Coronary artery (tissue), 2 donors: Measurements from ENCODE around the gene IFI27L2.

ENCODE experiments used
- DNase-seq: peaks from one replicate; pipeline ENCODE4 v3.0.0-alpha.2; 2017; ENCODE audit warnings: low spot score
- H3K27ac ChIP-seq, 2 donors: fragments of 200-600 bp; sonication (generic); one replicate each; pipeline ENCODE4 v1.5.1; 2016 to 2019
- H3K4me3 ChIP-seq: fragments of 200-600 bp; sonication (generic); 2 replicates; pipeline ENCODE4 v1.5.1; 2016; ENCODE audit warnings: mild to moderate bottlenecking, moderate library complexity
- TF ChIP-seq, protein P1 (sequence below): fragments of 200-600 bp; sonication (generic); IDR thresholded peaks from one replicate; pipeline ENCODE4 v1.5.1; 2019; ENCODE audit warnings: antibody characterized with exemption

IFI27L2 gene, protein sequence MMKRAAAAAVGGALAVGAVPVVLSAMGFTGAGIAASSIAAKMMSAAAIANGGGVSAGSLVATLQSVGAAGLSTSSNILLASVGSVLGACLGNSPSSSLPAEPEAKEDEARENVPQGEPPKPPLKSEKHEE

DNA sequence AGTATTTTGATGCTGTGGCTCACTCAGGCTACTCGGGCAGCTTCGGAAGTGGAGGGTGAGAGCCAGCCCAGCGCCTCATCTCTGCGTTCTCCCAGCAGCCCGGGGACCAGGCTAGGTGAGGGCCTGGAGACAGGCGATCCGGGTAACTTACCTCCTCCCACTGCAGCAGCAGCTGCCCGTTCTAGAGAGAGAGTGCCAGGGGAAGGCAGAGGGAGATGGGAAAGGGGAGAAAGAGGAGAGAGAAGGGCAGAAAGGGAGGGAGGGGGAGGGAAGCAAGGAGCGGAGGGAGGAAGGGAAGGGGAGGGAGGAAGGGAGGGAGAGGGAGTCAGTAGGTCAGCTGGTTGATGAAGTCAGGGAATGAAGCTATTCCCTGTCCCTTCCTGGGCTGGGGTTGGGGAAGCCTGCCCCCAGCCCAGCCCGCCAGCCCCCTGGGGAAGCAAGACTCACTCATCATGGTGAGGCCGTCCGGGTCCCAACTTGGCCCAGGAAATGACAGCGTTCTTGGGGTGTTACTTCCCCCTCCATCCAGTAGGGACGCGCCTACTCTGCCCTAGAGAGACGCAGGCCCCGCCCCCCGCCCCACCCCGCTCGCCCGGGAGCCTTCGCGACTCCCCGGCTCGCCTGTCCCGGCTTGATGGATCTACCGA lies at the start of gene IFI27L2:
Gene IFI27L2, minus strand, starts transcription at position 494 of the 647 bp plus-strand sequence. Its CDS starts 40 bp downstream, at position 454.
- DNase-seq, result peak; percentile 85
- Histone ChIP-seq H3K27ac (peak within 1 kb of the TSS; percentile 80 to 87), H3K4me3 (peak within 1 kb of the TSS; percentile 77)
- TF ChIP-seq, protein P1, sequence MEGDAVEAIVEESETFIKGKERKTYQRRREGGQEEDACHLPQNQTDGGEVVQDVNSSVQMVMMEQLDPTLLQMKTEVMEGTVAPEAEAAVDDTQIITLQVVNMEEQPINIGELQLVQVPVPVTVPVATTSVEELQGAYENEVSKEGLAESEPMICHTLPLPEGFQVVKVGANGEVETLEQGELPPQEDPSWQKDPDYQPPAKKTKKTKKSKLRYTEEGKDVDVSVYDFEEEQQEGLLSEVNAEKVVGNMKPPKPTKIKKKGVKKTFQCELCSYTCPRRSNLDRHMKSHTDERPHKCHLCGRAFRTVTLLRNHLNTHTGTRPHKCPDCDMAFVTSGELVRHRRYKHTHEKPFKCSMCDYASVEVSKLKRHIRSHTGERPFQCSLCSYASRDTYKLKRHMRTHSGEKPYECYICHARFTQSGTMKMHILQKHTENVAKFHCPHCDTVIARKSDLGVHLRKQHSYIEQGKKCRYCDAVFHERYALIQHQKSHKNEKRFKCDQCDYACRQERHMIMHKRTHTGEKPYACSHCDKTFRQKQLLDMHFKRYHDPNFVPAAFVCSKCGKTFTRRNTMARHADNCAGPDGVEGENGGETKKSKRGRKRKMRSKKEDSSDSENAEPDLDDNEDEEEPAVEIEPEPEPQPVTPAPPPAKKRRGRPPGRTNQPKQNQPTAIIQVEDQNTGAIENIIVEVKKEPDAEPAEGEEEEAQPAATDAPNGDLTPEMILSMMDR, result no peak

DNA sequence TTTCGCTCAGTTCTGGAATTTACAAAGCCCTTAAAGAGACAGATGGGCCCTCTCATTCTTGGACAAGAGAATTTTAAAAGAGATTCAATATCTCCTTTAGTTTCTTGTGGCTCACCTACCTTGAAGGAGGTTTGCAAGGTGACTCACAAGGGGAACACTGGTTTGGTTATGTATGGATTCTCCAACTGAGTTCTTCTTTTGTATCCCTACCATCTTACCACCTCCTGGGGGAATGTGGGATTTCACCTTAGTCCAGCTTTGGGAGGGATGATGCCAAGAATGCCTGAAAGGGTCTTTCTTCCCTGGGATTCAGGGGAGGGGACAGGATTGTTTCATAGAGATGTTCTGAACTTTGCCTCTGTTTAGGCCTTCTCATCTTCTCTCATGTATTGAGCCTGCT lies 48.4 kb upstream of the IFI27L2 start:
- DNase-seq, result no peak
- H3K4me3 ChIP-seq, result no peak overlapping the region
- TF ChIP-seq, protein P1, result no peak
- H3K27ac ChIP-seq, result no peak overlapping the region

DNA sequence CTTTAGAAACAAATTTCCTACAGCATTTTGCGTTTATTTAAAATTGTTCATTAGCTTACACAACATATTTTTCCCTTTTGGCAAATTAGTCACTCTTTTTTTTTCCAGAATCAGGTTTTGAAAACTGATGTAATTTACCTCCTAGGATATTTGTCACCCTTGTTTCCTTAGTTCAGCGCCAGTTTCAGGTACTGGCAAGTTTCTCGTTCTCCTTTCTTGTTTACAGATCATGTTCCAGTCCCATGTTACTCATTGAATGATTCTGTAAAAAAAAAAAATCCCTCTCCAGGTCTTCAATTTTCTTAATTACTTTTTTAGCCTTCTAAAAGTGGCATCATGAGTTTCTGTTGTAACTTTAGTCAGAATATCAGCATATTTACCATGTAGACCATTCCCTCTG lies 47.4 kb upstream of the IFI27L2 start:
- H3K4me3 ChIP-seq, result no peak overlapping the region
- H3K27ac ChIP-seq, result no peak overlapping the region

DNA sequence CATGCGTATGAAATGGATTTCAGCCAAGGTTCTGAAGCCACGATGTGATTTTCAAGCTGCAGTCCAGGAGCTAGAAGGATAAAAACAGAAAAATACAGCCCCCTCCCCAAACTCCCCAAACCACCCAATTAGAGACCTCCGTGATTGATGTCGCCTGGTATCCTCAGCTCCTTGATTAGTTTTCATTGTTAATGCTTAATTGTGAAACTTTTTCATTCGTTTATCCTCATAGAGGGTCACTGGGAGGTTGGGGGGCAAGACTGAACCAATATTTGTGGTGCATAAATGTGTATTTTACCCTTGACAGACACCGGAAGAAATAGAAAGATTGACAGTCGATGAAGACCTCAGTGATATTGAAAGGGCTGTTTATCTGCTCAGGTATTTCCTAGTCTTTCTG lies 46.3 kb upstream of the IFI27L2 start:
- no peak overlapping the region for H3K27ac ChIP-seq
- DNase-seq, result no peak
- TF ChIP-seq, protein P1, result no peak
- H3K4me3 ChIP-seq, result peak overlapping the region; percentile 84

More for the DNA sequence above, 47.4 kb upstream of the IFI27L2 start:
- TF ChIP-seq, protein P1, result no peak
- no peak for DNase-seq

DNA sequence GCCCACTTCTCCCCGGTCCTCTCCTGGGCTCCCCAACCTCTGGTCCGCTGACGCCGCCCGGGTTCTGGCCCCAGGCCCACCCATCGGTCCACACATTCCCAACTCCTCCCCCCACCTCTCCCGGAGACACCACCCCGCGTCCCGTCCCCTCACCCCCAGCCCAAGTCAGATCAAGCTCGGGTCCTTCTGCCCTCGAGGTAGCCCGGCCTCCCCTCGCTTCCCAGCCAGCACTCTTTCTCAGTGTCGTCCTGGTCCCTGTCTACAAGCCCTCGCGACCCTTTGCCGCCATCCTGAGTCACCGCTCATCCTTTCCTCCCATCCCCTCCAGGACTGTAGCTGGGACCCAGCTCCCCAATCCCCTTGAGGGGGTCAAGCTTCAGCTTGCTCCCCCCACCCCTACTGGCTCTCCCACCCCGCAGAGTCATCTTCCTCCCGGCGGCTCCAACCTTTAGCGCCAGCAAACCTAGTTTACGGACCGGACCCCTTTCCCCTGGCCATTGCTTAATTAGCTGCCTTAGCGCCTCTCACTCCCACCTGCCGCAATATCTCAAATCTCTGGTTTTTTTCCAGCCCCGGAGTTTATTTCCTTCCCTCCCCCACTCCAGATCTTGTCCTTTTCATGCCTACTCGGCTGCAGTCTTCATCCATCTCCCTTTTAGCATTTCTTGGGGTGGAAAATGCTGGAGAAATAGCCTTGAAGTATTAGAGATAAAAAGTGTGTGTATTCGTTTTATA lies 45.8 kb upstream of the IFI27L2 start:
- TF ChIP-seq, protein P1, result no peak
- no peak overlapping the region for H3K27ac ChIP-seq
- H3K4me3 ChIP-seq, result peak overlapping the region; percentile 84
- no peak for DNase-seq

DNA sequence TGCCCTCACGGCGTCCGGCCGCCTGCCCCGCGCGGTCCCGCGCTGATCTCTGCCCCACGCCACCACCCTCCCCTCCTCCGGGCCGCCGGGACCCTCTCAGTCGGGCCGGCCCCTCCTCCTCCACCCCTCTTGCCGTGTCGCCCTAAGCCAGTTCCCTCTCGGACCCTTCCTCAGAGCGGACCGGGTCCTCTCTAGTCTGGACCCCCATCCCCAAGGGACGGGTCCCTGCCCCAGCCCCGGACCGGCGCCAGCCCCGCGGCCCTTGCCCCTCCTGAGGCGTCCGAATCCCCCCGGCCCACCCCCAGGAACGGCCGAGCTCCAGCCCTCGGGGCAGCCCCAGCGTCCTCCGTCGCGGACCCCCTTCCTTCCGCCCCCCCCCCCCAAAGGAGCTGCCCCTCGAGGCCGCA lies 45.2 kb upstream of the IFI27L2 start:
- H3K4me3 ChIP-seq, result peak overlapping the region; percentile 84
- H3K27ac ChIP-seq, result no peak overlapping the region
- DNase-seq, result no peak
- TF ChIP-seq, protein P1, result no peak
